H9 (cell line): ENCODE results near the gene KLF15. TPM values are rescaled to one million over a fixed set of nuclear protein-coding genes. Genes with fewer than 3 reads are reported as not detected.
A peak's percentile ranks its signal among the peaks of the same experiment; 100 is the strongest.

Source experiments
- DNase-seq: peaks from one replicate; pipeline ENCODE4 v3.0.0-alpha.2; 2017
- H2AFZ ChIP-seq: one replicate; pipeline ENCODE4 v1.6.1; 2013; ENCODE audit warnings: mild to moderate bottlenecking, low read length, control low read depth, moderate library complexity
- H2AK5ac ChIP-seq: 2 replicates; pipeline ENCODE4 v1.6.1; 2013; ENCODE audit warnings: low read length, control low read depth, mixed read lengths; ENCODE audit not compliant: insufficient read length
- H2BK120ac ChIP-seq: one replicate; pipeline ENCODE4 v1.6.1; 2013; ENCODE audit warnings: low read depth, mild to moderate bottlenecking, low read length, control low read depth, inconsistent platforms; ENCODE audit not compliant: poor library complexity, severe bottlenecking
- H2BK12ac ChIP-seq: 2 replicates; pipeline ENCODE4 v1.6.1; 2013; ENCODE audit warnings: low read length, control low read depth, mixed read lengths, low read depth; ENCODE audit not compliant: insufficient read length
- H2BK15ac ChIP-seq: 2 replicates; pipeline ENCODE4 v1.6.1; 2013; ENCODE audit warnings: low read depth, low read length, control low read depth
- H2BK20ac ChIP-seq: one replicate; pipeline ENCODE4 v1.6.1; 2013; ENCODE audit warnings: low read depth, mild to moderate bottlenecking, low read length, control low read depth, inconsistent platforms; ENCODE audit not compliant: poor library complexity, severe bottlenecking
- H2BK5ac ChIP-seq: 2 replicates; pipeline ENCODE4 v1.6.1; 2013; ENCODE audit warnings: low read length, control low read depth, mixed read lengths; ENCODE audit not compliant: insufficient read length
- H3K14ac ChIP-seq: 2 replicates; pipeline ENCODE4 v1.6.1; 2013; ENCODE audit warnings: low read length, control low read depth; ENCODE audit not compliant: insufficient read depth
- H3K18ac ChIP-seq: 2 replicates; pipeline ENCODE4 v1.6.1; 2013; ENCODE audit warnings: low read depth, mild to moderate bottlenecking, mixed read lengths, low read length, control low read depth; ENCODE audit not compliant: insufficient read length
- H3K23ac ChIP-seq: 2 replicates; pipeline ENCODE4 v1.6.1; 2013; ENCODE audit warnings: low read length, control low read depth, mixed read lengths, low read depth; ENCODE audit not compliant: insufficient read length
- H3K23me2 ChIP-seq: 2 replicates; pipeline ENCODE4 v1.6.1; 2013; ENCODE audit warnings: low read depth, mild to moderate bottlenecking, mixed read lengths, low read length, control low read depth; ENCODE audit not compliant: insufficient read length, poor library complexity, severe bottlenecking
- H3K27ac ChIP-seq: 2 replicates; pipeline ENCODE4 v1.5.1; 2013; ENCODE audit warnings: low read length, control low read depth, mixed read lengths, low read depth; ENCODE audit not compliant: insufficient read length
- H3K27me3 ChIP-seq: 2 replicates; pipeline ENCODE4 v1.6.1; 2013; ENCODE audit warnings: low read length, control low read depth, inconsistent platforms; ENCODE audit not compliant: insufficient read depth
- H3K4ac ChIP-seq: 2 replicates; pipeline ENCODE4 v1.6.1; 2013; ENCODE audit warnings: low read depth, mild to moderate bottlenecking, control low read depth, inconsistent platforms, low read length, moderate library complexity
- H3K4me1 ChIP-seq: 2 replicates; pipeline ENCODE4 v1.6.1; 2013; ENCODE audit warnings: low read length, control low read depth, inconsistent platforms; ENCODE audit not compliant: insufficient read depth
- H3K4me2 ChIP-seq: 2 replicates; pipeline ENCODE4 v1.6.1; 2013; ENCODE audit warnings: low read length, control low read depth, mixed read lengths; ENCODE audit not compliant: insufficient read length, insufficient read depth
- H3K56ac ChIP-seq: 2 replicates; pipeline ENCODE4 v1.6.1; 2013; ENCODE audit warnings: low read depth, mild to moderate bottlenecking, mixed read lengths, low read length, control low read depth; ENCODE audit not compliant: insufficient read length
- H3K79me1 ChIP-seq: 2 replicates; pipeline ENCODE4 v1.6.1; 2013; ENCODE audit warnings: low read depth, mild to moderate bottlenecking, moderate library complexity, low read length, control low read depth, inconsistent platforms; ENCODE audit not compliant: insufficient read depth, poor library complexity, severe bottlenecking
- H3K79me2 ChIP-seq: 2 replicates; pipeline ENCODE4 v1.6.1; 2013; ENCODE audit warnings: low read length, control low read depth, inconsistent platforms; ENCODE audit not compliant: insufficient read depth
- H3K9ac ChIP-seq: 2 replicates; pipeline ENCODE4 v1.6.1; 2013; ENCODE audit warnings: low read length, control low read depth, mixed read lengths; ENCODE audit not compliant: insufficient read length; ENCODE audit errors: extremely low read depth
- H3K9me3 ChIP-seq: one replicate; pipeline ENCODE4 v1.6.1; 2013; ENCODE audit warnings: low read depth, low read length, inconsistent platforms; ENCODE audit not compliant: control insufficient read depth
- H3T11ph ChIP-seq: one replicate; pipeline ENCODE4 v1.6.1; 2013; ENCODE audit warnings: mild to moderate bottlenecking, low read length, control low read depth, inconsistent platforms
- H4K20me1 ChIP-seq: one replicate; pipeline ENCODE4 v1.6.1; 2013; ENCODE audit not compliant: control insufficient read depth, insufficient read length, insufficient read depth
- H4K5ac ChIP-seq: 2 replicates; pipeline ENCODE4 v1.6.1; 2013; ENCODE audit warnings: low read depth, mild to moderate bottlenecking, mixed read lengths, low read length, control low read depth; ENCODE audit not compliant: insufficient read length
- H4K8ac ChIP-seq: replicated peaks from 2 replicates; pipeline ENCODE4 v1.6.1; 2013; ENCODE audit warnings: low read length, control low read depth, mixed read lengths, low read depth; ENCODE audit not compliant: insufficient read length
- H4K91ac ChIP-seq: 2 replicates; pipeline ENCODE4 v1.6.1; 2013; ENCODE audit warnings: low read depth, mild to moderate bottlenecking, moderate library complexity, mixed read lengths, low read length, control low read depth; ENCODE audit not compliant: insufficient read length
- H3K27ac Mint-ChIP-seq, 3 experiments: 2 replicates in 2 of 3; 3 replicates in 1 of 3; pipeline ENCODE4 v1.8.0; 2020 to 2021; ENCODE audit warnings: mixed read lengths in 3 of 3, mild to moderate bottlenecking in 1 of 3, moderate library complexity in 1 of 3
- H3K27me3 Mint-ChIP-seq: 2 replicates; pipeline ENCODE4 v1.8.0; 2021; ENCODE audit warnings: low read depth, mild to moderate bottlenecking, moderate library complexity, mixed read lengths
- H3K36me3 Mint-ChIP-seq, 3 experiments: 2 replicates in 2 of 3; 3 replicates in 1 of 3; pipeline ENCODE4 v1.8.0; 2020 to 2021; ENCODE audit warnings: low read depth in 3 of 3, mixed read lengths in 3 of 3; ENCODE audit not compliant: insufficient read depth in 1 of 3
- H3K4me1 Mint-ChIP-seq, 2 experiments: 2 replicates each; pipeline ENCODE4 v1.8.0; 2020; ENCODE audit warnings: mixed read lengths in 2 of 2
- H3K4me3 Mint-ChIP-seq, 2 experiments: 2 replicates in 1 of 2; 3 replicates in 1 of 2; pipeline ENCODE4 v1.8.0; 2020 to 2021; ENCODE audit warnings: mild to moderate bottlenecking in 2 of 2, mixed read lengths in 2 of 2, moderate library complexity in 1 of 2
- H3K9me3 Mint-ChIP-seq, 2 experiments: 2 replicates in 1 of 2; 3 replicates in 1 of 2; pipeline ENCODE4 v1.8.0; 2020; ENCODE audit warnings: mild to moderate bottlenecking in 2 of 2, mixed read lengths in 2 of 2, moderate library complexity in 1 of 2
- CTCF ChIP-seq: fragments of 200-600 bp; sonication (generic); conservative IDR thresholded peaks from 3 replicates; pipeline ENCODE4 v1.8.0; 2021; ENCODE audit warnings: antibody characterized with exemption, mild to moderate bottlenecking
- WGBS: extraction: QIAGEN DNeasy Blood & Tissue Kit; methylation state at CpG from one replicate; pipeline ENCODE4 v1.1.7; 2013; ENCODE audit warnings: missing lambda C conversion rate, low lambda C conversion rate, mixed read lengths; ENCODE audit not compliant: insufficient read length; ENCODE audit errors: extremely low coverage; 5-methylcytosine and 5-hydroxymethylcytosine counted together
- total RNA-seq: library from RNA; stranded (reverse); gene quantifications from 2 replicates; pipeline ENCODE4 v1.2.1, GENCODE V29; 2021

Gene KLF15
- total RNA-seq, 1 experiment from 2014 or later = 10.8 TPM

DNA sequence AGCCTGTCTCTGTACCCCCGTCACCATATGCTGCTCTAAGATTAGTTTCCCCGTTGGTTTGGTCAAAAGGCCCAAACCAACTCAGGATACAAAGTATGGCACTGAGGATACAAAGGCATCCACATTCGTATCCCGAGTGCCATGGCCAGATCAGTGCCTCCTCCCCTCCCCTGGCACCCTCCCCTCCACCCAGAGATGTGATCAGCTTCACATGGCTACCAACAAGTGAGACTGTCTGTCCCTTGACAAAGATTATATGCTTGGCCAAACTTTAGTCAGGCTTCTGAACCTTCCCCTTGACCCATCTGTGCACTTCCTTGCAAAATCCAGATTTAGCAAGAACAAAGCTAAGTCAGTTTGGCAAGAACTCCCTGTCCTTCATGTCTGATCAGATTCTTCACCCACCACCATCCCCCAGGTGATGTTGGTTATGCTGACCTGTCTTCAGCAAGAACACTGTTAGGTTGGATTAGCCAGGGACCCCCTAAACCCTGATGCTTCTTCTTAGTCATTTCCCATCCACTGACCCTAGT, 61.7 kb downstream of the KLF15 start:
- Histone ChIP-seq H3K79me2 (no peaks in the 10 kb centered on the region), H2BK20ac (no peak overlapping the region), H4K91ac (no peak overlapping the region), H2AFZ (no peak overlapping the region), H3K27ac (no peak overlapping the region), H3K9ac (no peak overlapping the region), H3K79me1 (no peaks in the 10 kb centered on the region), H4K20me1 (no peaks in the 10 kb centered on the region), H3K56ac (no peak overlapping the region), H3K14ac (no peak overlapping the region), H3K9me3 (no peaks in the 10 kb centered on the region), H2BK12ac (no peak overlapping the region), H3K4me2 (no peak overlapping the region), H3K23me2 (no peaks in the 10 kb centered on the region), H3K27me3 (no peaks in the 10 kb centered on the region), H2AK5ac (no peak overlapping the region), H3K18ac (no peak overlapping the region), H2BK120ac (no peak overlapping the region), H3T11ph (no peak overlapping the region), H2BK15ac (no peak overlapping the region), H3K4me1 (no peaks in the 10 kb centered on the region; the same call in 1 of the 2 replicates), H3K23ac (no peak overlapping the region), H4K5ac (no peak overlapping the region), H4K8ac (no peak overlapping the region), H3K4ac (no peak overlapping the region), H2BK5ac (no peak overlapping the region)
- H3K4me1 Mint-ChIP-seq = peaks cover 21% of the 10 kb centered on the region in 2 experiments
- peak overlapping the region in 1 of 3 experiments; percentile 61; a peak in 1 of 7 replicates for H3K27ac Mint-ChIP-seq
- DNase-seq = peak; percentile 14
- no peak for TF ChIP-seq CTCF
- no peak overlapping the region for H3K4me3 Mint-ChIP-seq
- no CpG with 5 or more reads among the region's 4 CpGs for WGBS
- peaks cover 0 to 1% (median 0%) of the 10 kb centered on the region in 3 experiments; a peak in 1 of 7 replicates for H3K36me3 Mint-ChIP-seq
- H3K27me3 Mint-ChIP-seq = peaks cover 22% of the 10 kb centered on the region
- H3K9me3 Mint-ChIP-seq = peaks cover 0 to 4% of the 10 kb centered on the region in 2 experiments; a peak in 4 of 5 replicates
